ENCODE results near the gene CWF19L1.

DNA sequence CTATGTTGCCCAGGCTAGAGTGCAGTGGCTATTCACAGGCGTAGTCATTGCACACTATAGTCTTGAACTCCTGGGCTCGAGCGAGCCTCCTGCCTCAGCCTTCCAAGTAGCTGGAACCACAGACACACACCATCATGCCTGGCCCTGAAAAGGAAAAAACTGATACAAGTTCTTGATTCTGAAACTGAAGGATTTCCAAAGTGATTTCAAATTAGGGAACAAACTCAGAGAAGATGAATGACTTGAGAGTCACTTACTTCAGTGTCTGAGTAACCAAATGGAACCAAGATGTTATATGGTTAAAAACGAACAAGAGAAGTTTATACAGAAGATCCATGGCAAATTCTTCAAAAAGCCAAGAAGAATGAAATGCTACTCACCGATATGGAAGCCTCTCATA lies 14.4 kb downstream of the CWF19L1 start:
- TF ChIP-seq, protein P1, sequence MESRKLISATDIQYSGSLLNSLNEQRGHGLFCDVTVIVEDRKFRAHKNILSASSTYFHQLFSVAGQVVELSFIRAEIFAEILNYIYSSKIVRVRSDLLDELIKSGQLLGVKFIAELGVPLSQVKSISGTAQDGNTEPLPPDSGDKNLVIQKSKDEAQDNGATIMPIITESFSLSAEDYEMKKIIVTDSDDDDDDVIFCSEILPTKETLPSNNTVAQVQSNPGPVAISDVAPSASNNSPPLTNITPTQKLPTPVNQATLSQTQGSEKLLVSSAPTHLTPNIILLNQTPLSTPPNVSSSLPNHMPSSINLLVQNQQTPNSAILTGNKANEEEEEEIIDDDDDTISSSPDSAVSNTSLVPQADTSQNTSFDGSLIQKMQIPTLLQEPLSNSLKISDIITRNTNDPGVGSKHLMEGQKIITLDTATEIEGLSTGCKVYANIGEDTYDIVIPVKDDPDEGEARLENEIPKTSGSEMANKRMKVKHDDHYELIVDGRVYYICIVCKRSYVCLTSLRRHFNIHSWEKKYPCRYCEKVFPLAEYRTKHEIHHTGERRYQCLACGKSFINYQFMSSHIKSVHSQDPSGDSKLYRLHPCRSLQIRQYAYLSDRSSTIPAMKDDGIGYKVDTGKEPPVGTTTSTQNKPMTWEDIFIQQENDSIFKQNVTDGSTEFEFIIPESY (CRISPR knock-in tag; IDR thresholded peaks at IDR 0.05), result no peak
- TF ChIP-seq POLR2A (IDR thresholded peaks at IDR 0.05; ENCODE audit: insufficient read depth in 1 of 2, low read depth in 2 of 2, low read length in 2 of 2) (no peak), HDAC2 (CRISPR knock-in tag; IDR thresholded peaks at IDR 0.05) (no peak), CTCF (CRISPR knock-in tag; IDR thresholded peaks at IDR 0.05) (no peak), NR2F1 (CRISPR knock-in tag; IDR thresholded peaks at IDR 0.05) (no peak), KDM1A (CRISPR knock-in tag; IDR thresholded peaks at IDR 0.05) (no peak), ZNF687 (CRISPR knock-in tag; IDR thresholded peaks at IDR 0.05) (no peak)

All from HepG2 (cell line).